Fibroblast of lung (primary cell): ENCODE data around the gene APBB1IP.

Source experiments
- EZH2 ChIP-seq: IDR thresholded peaks from 2 replicates; pipeline ENCODE4 v1.5.1; 2012; ENCODE audit warnings: low read length, control low read depth, mild to moderate bottlenecking; ENCODE audit errors: missing control alignments
- TF ChIP-seq, protein P1 (sequence below), 2 donors: IDR thresholded peaks in 1 of 2; conservative IDR thresholded peaks in 1 of 2; 1 replicate in 1 of 2; 2 replicates in 1 of 2; pipeline ENCODE4 v1.5.1; 2011 to 2012; ENCODE audit warnings: low read length in 2 of 2, control low read depth in 1 of 2, inconsistent platforms in 1 of 2, low read depth in 1 of 2, mild to moderate bottlenecking in 1 of 2

DNA sequence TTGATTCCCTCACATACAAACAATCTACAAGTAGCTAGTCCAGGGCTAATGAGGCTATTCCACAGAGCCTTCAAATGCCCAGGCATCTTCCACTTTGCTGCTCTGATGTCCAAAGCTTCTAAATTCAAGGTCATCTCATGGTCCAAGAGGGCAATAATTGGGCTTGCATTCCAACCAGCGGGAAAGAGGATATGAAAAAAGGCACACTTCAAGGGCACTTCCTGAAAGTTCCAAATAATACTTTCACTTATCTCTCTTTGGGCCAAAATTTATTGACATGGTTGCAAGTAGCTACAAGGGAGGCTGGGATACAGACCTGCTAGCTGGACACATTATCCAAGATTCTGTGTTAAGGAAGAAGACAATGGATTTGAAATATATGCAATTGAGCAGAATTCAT lies 25.2 kb upstream of the APBB1IP start:
- TF ChIP-seq, protein P1, sequence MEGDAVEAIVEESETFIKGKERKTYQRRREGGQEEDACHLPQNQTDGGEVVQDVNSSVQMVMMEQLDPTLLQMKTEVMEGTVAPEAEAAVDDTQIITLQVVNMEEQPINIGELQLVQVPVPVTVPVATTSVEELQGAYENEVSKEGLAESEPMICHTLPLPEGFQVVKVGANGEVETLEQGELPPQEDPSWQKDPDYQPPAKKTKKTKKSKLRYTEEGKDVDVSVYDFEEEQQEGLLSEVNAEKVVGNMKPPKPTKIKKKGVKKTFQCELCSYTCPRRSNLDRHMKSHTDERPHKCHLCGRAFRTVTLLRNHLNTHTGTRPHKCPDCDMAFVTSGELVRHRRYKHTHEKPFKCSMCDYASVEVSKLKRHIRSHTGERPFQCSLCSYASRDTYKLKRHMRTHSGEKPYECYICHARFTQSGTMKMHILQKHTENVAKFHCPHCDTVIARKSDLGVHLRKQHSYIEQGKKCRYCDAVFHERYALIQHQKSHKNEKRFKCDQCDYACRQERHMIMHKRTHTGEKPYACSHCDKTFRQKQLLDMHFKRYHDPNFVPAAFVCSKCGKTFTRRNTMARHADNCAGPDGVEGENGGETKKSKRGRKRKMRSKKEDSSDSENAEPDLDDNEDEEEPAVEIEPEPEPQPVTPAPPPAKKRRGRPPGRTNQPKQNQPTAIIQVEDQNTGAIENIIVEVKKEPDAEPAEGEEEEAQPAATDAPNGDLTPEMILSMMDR (conservative IDR thresholded peaks at IDR 0.05 in 1 of 2, IDR thresholded peaks at IDR 0.05 in 1 of 2; ENCODE audit: low read depth in 1 of 2, low read length in 2 of 2): no peak
- TF ChIP-seq EZH2: no peak
